Spleen (tissue), 11 donors: ENCODE data around the gene USH2A. TPM values are rescaled to one million over a fixed set of nuclear protein-coding genes. Genes with fewer than 3 reads are reported as not detected.

Experiments
- DNase-seq: peaks from one replicate; pipeline ENCODE4 v3.0.0-alpha.2; 2020
- H3K27ac ChIP-seq, 8 donors: fragments of 200-600 bp; sonication (generic) in 7 of 8; 1 replicate in 4 of 8; 2 replicates in 4 of 8; pipeline versions ENCODE4 v1.5.0 to v1.8.0; 2016 to 2021; ENCODE audit warnings: inconsistent platforms in 4 of 8, mild to moderate bottlenecking in 4 of 8, moderate library complexity in 1 of 8
- H3K27me3 ChIP-seq, 7 donors: fragments of 200-600 bp; sonication (generic) in 6 of 7; replicated peaks in 1 of 7; 1 replicate in 4 of 7; 2 replicates in 3 of 7; pipeline versions ENCODE4 v1.5.0 to v1.8.0; 2016 to 2021; ENCODE audit warnings: inconsistent platforms in 3 of 7, mild to moderate bottlenecking in 1 of 7
- H3K36me3 ChIP-seq, 6 donors: fragments of 200-600 bp; sonication (generic) in 5 of 6; 1 replicate in 4 of 6; 2 replicates in 2 of 6; pipeline versions ENCODE4 v1.5.0 to v1.8.0; 2016 to 2021; ENCODE audit warnings: inconsistent platforms in 2 of 6
- H3K4me1 ChIP-seq, 6 donors: fragments of 200-600 bp; sonication (generic) in 5 of 6; 1 replicate in 3 of 6; 2 replicates in 3 of 6; pipeline versions ENCODE4 v1.5.0 to v1.8.0; 2016 to 2021; ENCODE audit warnings: inconsistent platforms in 3 of 6
- H3K4me3 ChIP-seq, 8 donors: fragments of 200-600 bp; sonication (generic) in 7 of 8; 1 replicate in 4 of 8; 2 replicates in 4 of 8; pipeline versions ENCODE4 v1.5.0 to v1.8.0; 2016 to 2021; ENCODE audit warnings: inconsistent platforms in 4 of 8, mild to moderate bottlenecking in 4 of 8, moderate library complexity in 2 of 8
- H3K9me3 ChIP-seq, 8 donors: fragments of 200-600 bp; sonication (generic) in 7 of 8; 1 replicate in 4 of 8; 2 replicates in 4 of 8; pipeline versions ENCODE4 v1.5.0 to v1.8.0; 2016 to 2021; ENCODE audit warnings: inconsistent platforms in 4 of 8
- CTCF ChIP-seq, 11 experiments: fragments of 200-600 bp in 7 of 11; fragments of 450-650 bp in 4 of 11; sonication (generic) in 4 of 11; IDR thresholded peaks in 8 of 11; conservative IDR thresholded peaks in 3 of 11; 1 replicate in 7 of 11; 2 replicates in 4 of 11; pipeline versions ENCODE4 v1.4.0 to v1.8.0; 2016 to 2021; ENCODE audit warnings: antibody characterized with exemption in 11 of 11, inconsistent platforms in 4 of 11, mild to moderate bottlenecking in 1 of 11
- POLR2A ChIP-seq, 3 donors: fragments of 450-650 bp; IDR thresholded peaks; one replicate each; pipeline ENCODE4 v1.5.1; 2017; ENCODE audit warnings: antibody characterized with exemption in 3 of 3, mild to moderate bottlenecking in 1 of 3
- POLR2AphosphoS5 ChIP-seq, 3 donors: sonication (generic); formaldehyde crosslinking; IDR thresholded peaks; one replicate each; pipeline ENCODE4 v1.5.1; 2017; ENCODE audit warnings: antibody characterized with exemption in 3 of 3
- WGBS, 5 donors: extraction: QIAGEN DNeasy Blood & Tissue Kit in 3 of 5; methylation state at CpG; one replicate each; pipeline versions ENCODE4 v1.1.5 to v1.1.7; 2013 to 2018; 5-methylcytosine and 5-hydroxymethylcytosine counted together
- intact Hi-C: fragments of 100-400 bp; cut with DNase I; formaldehyde crosslinking; loops from one replicate; pipeline ENCODE4 v1.15.0; 2023; ENCODE audit warnings: low total_unique reads
- polyA plus RNA-seq, 3 donors: library from polyadenylated mRNA; stranded (reverse); fragments of 200-250 nt; gene quantifications; one replicate each; pipeline ENCODE4 v1.2.1, GENCODE V29; 2013
- total RNA-seq, 7 donors: library from RNA; depleted of rRNA in 3 of 7; stranded (reverse); fragments of >200 nt in 3 of 7; fragmentation: NEBNext Ultra II Directional in 4 of 7; extraction: Animal tissue kit (Norgen Biotek cat#: 25700) in 4 of 7; gene quantifications; one replicate each; pipeline versions ENCODE4 v1.1.0 to v1.2.1, GENCODE V29; 2016 to 2021
- donor health status: healthy with polysubstance abuse.
- donor health status: DM: no; HTN: no; CAD: no; lungs with moderate emphysema.
- donor health status: DM: no; HTN: no; CAD: no.
- donor health status: Bipolar disorder and iron deficiency.
- donor health status: healthy.
- donor health status: DM: no; HTN: no; CAD: no.
- donor health status: DM: yes; HTN: yes; CAD: no.

Gene USH2A
- total and polyA plus RNA-seq, 10 donors: under 0.01 TPM; not detected in 9

- Histone ChIP-seq H3K27me3 (no peaks in the 10 kb centered on the region), H3K4me1 (no peaks in the 10 kb centered on the region), H3K27ac (no peak overlapping the region), H3K9me3 (peaks cover 0 to 16% (median 6%) of the 10 kb centered on the region in 8 donors), H3K4me3 (no peak overlapping the region), H3K36me3 (no peaks in the 10 kb centered on the region)
- DNase-seq: no peak
- 64 to 86% (median 81%) methylated on average over 6 of the region's 6 CpGs for WGBS, 5 donors
- TF ChIP-seq CTCF (IDR thresholded peaks at IDR 0.05 in 8 of 11, conservative IDR thresholded peaks at IDR 0.05 in 3 of 11): no peak
- TF ChIP-seq POLR2AphosphoS5 (IDR thresholded peaks at IDR 0.05): no peak
- TF ChIP-seq POLR2A (IDR thresholded peaks at IDR 0.05): no peak
- intact Hi-C loops: no loop called here
Measured at GRCh38 chr1:215704089-215704860, 719.0 kb downstream of the USH2A start.

GRCh38 chr1:215682232-215682631, 741.0 kb downstream of the USH2A start:
- intact Hi-C loops: no loop called here
- H3K27me3 ChIP-seq: peaks cover 0 to 4% (median 0%) of the 10 kb centered on the region in 7 donors
- WGBS, 5 donors: 72 to 88% (median 87%) methylated on average over 2 of the region's 2 CpGs
- H3K4me1 ChIP-seq: no peaks in the 10 kb centered on the region
- H3K4me3 ChIP-seq: no peak overlapping the region
- DNase-seq: no peak
- H3K9me3 ChIP-seq: no peaks in the 10 kb centered on the region
- H3K36me3 ChIP-seq: no peaks in the 10 kb centered on the region
- TF ChIP-seq POLR2AphosphoS5 (IDR thresholded peaks at IDR 0.05) (no peak), CTCF (IDR thresholded peaks at IDR 0.05 in 8 of 11, conservative IDR thresholded peaks at IDR 0.05 in 3 of 11) (no peak), POLR2A (IDR thresholded peaks at IDR 0.05) (no peak)
- H3K27ac ChIP-seq: no peak overlapping the region

GRCh38 chr1:215681041-215681440, 742.2 kb downstream of the USH2A start:
- Histone ChIP-seq H3K4me3 (no peak overlapping the region), H3K27me3 (peaks cover 0 to 4% (median 0%) of the 10 kb centered on the region in 7 donors), H3K36me3 (no peaks in the 10 kb centered on the region), H3K4me1 (no peaks in the 10 kb centered on the region), H3K27ac (no peak overlapping the region), H3K9me3 (no peaks in the 10 kb centered on the region)
- no peak for DNase-seq
- 51 to 79% (median 69%) methylated on average over 2 of the region's 2 CpGs for WGBS, 5 donors
- TF ChIP-seq CTCF (IDR thresholded peaks at IDR 0.05 in 8 of 11, conservative IDR thresholded peaks at IDR 0.05 in 3 of 11) (no peak), POLR2A (IDR thresholded peaks at IDR 0.05) (no peak), POLR2AphosphoS5 (IDR thresholded peaks at IDR 0.05) (no peak)
- intact Hi-C loops: no loop called here

- Histone ChIP-seq H3K36me3 (no peaks in the 10 kb centered on the region), H3K27ac (no peak overlapping the region), H3K4me3 (no peak overlapping the region), H3K27me3 (peaks cover 0 to 4% (median 0%) of the 10 kb centered on the region in 7 donors), H3K9me3 (no peaks in the 10 kb centered on the region), H3K4me1 (no peaks in the 10 kb centered on the region)
- 70 to 89% (median 83%) methylated on average over 3 of the region's 3 CpGs for WGBS, 5 donors
- DNase-seq: no peak
- intact Hi-C loops: no loop called here
- TF ChIP-seq POLR2AphosphoS5 (IDR thresholded peaks at IDR 0.05) (no peak), CTCF (IDR thresholded peaks at IDR 0.05 in 8 of 11, conservative IDR thresholded peaks at IDR 0.05 in 3 of 11) (no peak)
Measured at GRCh38 chr1:215679231-215679630, 744.0 kb downstream of the USH2A start.
